Thoracic aorta (tissue), 2 donors: ENCODE measurements around the gene NHERF1. TPM values are rescaled to one million over a fixed set of nuclear protein-coding genes. Genes with fewer than 3 reads are reported as not detected.

ENCODE experiments used
- ATAC-seq: fragments of 150-250 bp; one replicate; pipeline ENCODE4 v1.8.0; 2017; ENCODE audit warnings: low read depth; ENCODE audit not compliant: insufficient number of reproducible peaks, low FRiP score
- DNase-seq: peaks from one replicate; pipeline ENCODE4 v3.0.0-alpha.2; 2020; ENCODE audit warnings: low spot score
- H3K27ac ChIP-seq, 2 donors: fragments of 200-600 bp; sonication (generic); 1 replicate in 1 of 2; 2 replicates in 1 of 2; pipeline ENCODE4 v1.5.1; 2016; ENCODE audit warnings: mild to moderate bottlenecking in 2 of 2, moderate library complexity in 2 of 2
- H3K27me3 ChIP-seq: fragments of 200-600 bp; sonication (generic); replicated peaks from 2 replicates; pipeline ENCODE4 v1.6.0; 2016; ENCODE audit warnings: mild to moderate bottlenecking; ENCODE audit not compliant: insufficient read depth
- H3K36me3 ChIP-seq: fragments of 200-600 bp; sonication (generic); one replicate; pipeline ENCODE4 v1.5.1; 2016
- H3K4me1 ChIP-seq, 2 donors: fragments of 200-600 bp; sonication (generic); 1 replicate in 1 of 2; 2 replicates in 1 of 2; pipeline versions ENCODE4 v1.5.1 to v1.6.0; 2016; ENCODE audit warnings: low read depth in 2 of 2, mild to moderate bottlenecking in 1 of 2; ENCODE audit not compliant: control insufficient read depth in 1 of 2
- H3K4me3 ChIP-seq: fragments of 200-600 bp; sonication (generic); 2 replicates; pipeline ENCODE4 v1.5.1; 2016; ENCODE audit warnings: mild to moderate bottlenecking
- H3K9me3 ChIP-seq: fragments of 200-600 bp; sonication (generic); 2 replicates; pipeline ENCODE4 v1.5.1; 2016
- total RNA-seq, 2 donors: library from RNA; depleted of rRNA; stranded (reverse); fragments of >200 nt; gene quantifications; one replicate each; pipeline versions ENCODE4 v1.1.0 to v1.2.3, GENCODE V29; 2016
- TF ChIP-seq, protein P1 (sequence below): fragments of 200-600 bp; sonication (generic); IDR thresholded peaks from one replicate; pipeline ENCODE4 v1.5.1; 2019; ENCODE audit warnings: antibody characterized with exemption

NHERF1 gene
- total RNA-seq, 2 donors from 2014 or later = 23.2 to 32.8 TPM

DNA sequence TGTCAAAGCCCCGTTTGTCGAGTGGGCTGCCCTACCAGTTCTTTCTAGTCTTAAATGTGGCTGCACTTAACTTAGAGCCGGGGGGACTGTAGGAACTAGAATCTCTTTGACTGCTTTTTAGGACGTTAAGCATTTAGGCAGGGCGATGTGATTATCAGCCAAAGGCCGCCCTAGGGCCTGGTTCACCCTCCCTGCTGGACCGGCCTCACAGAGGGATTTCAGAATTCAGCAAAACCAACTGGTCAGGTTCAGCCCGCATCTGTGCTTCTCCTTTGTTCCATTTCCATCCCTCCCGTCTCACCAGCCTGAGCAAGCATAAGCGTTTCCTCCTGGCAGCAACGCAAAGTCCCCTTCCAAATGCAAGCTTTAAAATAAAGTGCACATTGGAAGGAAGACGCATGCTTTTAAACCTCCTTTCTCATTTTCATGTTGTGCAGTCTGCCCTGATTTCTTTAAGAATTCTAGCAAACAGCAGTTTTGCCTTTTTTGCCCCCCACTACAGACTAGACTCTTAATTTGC, 44.2 kb downstream of the NHERF1 start:
- Histone ChIP-seq H3K27me3 (no peaks in the 10 kb centered on the region), H3K4me1 (no peaks in the 10 kb centered on the region), H3K4me3 (no peak overlapping the region), H3K36me3 (peaks cover 32% of the 10 kb centered on the region), H3K27ac (no peak overlapping the region), H3K9me3 (no peaks in the 10 kb centered on the region)
- no peak for DNase-seq
- no peak for ATAC-seq
- TF ChIP-seq, protein P1, sequence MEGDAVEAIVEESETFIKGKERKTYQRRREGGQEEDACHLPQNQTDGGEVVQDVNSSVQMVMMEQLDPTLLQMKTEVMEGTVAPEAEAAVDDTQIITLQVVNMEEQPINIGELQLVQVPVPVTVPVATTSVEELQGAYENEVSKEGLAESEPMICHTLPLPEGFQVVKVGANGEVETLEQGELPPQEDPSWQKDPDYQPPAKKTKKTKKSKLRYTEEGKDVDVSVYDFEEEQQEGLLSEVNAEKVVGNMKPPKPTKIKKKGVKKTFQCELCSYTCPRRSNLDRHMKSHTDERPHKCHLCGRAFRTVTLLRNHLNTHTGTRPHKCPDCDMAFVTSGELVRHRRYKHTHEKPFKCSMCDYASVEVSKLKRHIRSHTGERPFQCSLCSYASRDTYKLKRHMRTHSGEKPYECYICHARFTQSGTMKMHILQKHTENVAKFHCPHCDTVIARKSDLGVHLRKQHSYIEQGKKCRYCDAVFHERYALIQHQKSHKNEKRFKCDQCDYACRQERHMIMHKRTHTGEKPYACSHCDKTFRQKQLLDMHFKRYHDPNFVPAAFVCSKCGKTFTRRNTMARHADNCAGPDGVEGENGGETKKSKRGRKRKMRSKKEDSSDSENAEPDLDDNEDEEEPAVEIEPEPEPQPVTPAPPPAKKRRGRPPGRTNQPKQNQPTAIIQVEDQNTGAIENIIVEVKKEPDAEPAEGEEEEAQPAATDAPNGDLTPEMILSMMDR = no peak

- H3K4me3 ChIP-seq = no peak overlapping the region
- no peaks in the 10 kb centered on the region for H3K27me3 ChIP-seq
- TF ChIP-seq, protein P1 = no peak
- H3K36me3 ChIP-seq = peaks cover 45% of the 10 kb centered on the region
- no peak for DNase-seq
- H3K4me1 ChIP-seq = no peaks in the 10 kb centered on the region
- no peak for ATAC-seq
- no peak overlapping the region for H3K27ac ChIP-seq
- H3K9me3 ChIP-seq = no peaks in the 10 kb centered on the region
These were observed 47.0 kb downstream of the NHERF1 start for GRCh38 chr17:74795327-74796020.

- peaks cover 41% of the 10 kb centered on the region for H3K36me3 ChIP-seq
- DNase-seq (no peak), ATAC-seq (no peak)
- H3K4me1 ChIP-seq = no peaks in the 10 kb centered on the region
- TF ChIP-seq, protein P1 = no peak
- H3K27me3 ChIP-seq = no peaks in the 10 kb centered on the region
- no peak overlapping the region for H3K27ac ChIP-seq
- H3K4me3 ChIP-seq = no peak overlapping the region
- H3K9me3 ChIP-seq = no peaks in the 10 kb centered on the region
These were observed 47.8 kb downstream of the NHERF1 start for GRCh38 chr17:74796211-74796610.

DNA sequence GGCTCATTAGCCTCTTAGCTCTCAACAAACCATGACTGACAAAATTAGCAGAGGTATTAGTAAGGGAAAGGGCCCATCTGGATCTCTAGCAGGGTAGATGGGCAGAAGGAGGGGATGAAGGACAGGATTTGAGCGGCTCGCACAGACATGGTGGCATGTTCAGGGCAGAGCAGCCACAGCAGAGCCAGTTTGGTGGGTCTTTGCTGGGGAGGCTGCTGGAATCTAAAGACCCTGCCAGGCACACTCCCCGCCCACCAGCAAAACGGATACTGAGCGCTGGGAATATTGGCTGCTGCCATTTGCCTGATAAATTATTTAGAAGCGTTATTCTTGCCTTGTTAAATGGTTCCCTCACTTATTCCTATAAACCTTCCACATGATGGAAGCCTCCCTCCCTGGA, 48.4 kb downstream of the NHERF1 start:
- H3K27me3 ChIP-seq = no peaks in the 10 kb centered on the region
- peaks cover 42% of the 10 kb centered on the region for H3K36me3 ChIP-seq
- H3K9me3 ChIP-seq = no peaks in the 10 kb centered on the region
- no peak overlapping the region for H3K4me3 ChIP-seq
- no peaks in the 10 kb centered on the region for H3K4me1 ChIP-seq
- DNase-seq = no peak
- TF ChIP-seq, protein P1 = no peak
- no peak overlapping the region for H3K27ac ChIP-seq
- ATAC-seq = no peak

GRCh38 chr17:74797824-74798223, 49.4 kb downstream of the NHERF1 start:
- ATAC-seq (no peak), DNase-seq (no peak)
- no peaks in the 10 kb centered on the region for H3K4me1 ChIP-seq

More at GRCh38 chr17:74797824-74798223, 49.4 kb downstream of the NHERF1 start:
- H3K9me3 ChIP-seq = no peaks in the 10 kb centered on the region
- H3K27me3 ChIP-seq = no peaks in the 10 kb centered on the region
- peaks cover 47% of the 10 kb centered on the region for H3K36me3 ChIP-seq
- TF ChIP-seq, protein P1 = no peak
- no peak overlapping the region for H3K4me3 ChIP-seq
- H3K27ac ChIP-seq = no peak overlapping the region
